ENCODE results near the gene MAML3. TPM values are rescaled to one million over a fixed set of nuclear protein-coding genes. Genes with fewer than 3 reads are reported as not detected.

The MAML3 gene
- total RNA-seq, 1 experiment from 2014 or later = 2.4 TPM

GRCh38 chr4:139845453-139846093, 308.4 kb downstream of the MAML3 start:
- no peak for DNase-seq (ENCODE audit: low read depth, low spot score)
- in situ Hi-C loops (cut with HindIII; ENCODE audit: low pct_unique_long_range_greater_than_20kb, low sequenced_read_pairs) = no loop called here

- in situ Hi-C loops (cut with HindIII; ENCODE audit: low pct_unique_long_range_greater_than_20kb, low sequenced_read_pairs) = no loop called here
- no peak for DNase-seq (ENCODE audit: low read depth, low spot score)
Measured at GRCh38 chr4:139844459-139845036, 309.4 kb downstream of the MAML3 start.

GRCh38 chr4:139844057-139844456, 309.9 kb downstream of the MAML3 start:
- DNase-seq (ENCODE audit: low read depth, low spot score) = no peak
- in situ Hi-C loops (cut with HindIII; ENCODE audit: low pct_unique_long_range_greater_than_20kb, low sequenced_read_pairs) = no loop called here

- DNase-seq (ENCODE audit: low read depth, low spot score) = no peak
- in situ Hi-C loops (cut with HindIII; ENCODE audit: low pct_unique_long_range_greater_than_20kb, low sequenced_read_pairs) = no loop called here
Measured at GRCh38 chr4:139843641-139844040, 310.3 kb downstream of the MAML3 start.

GRCh38 chr4:139841464-139842195, 312.4 kb downstream of the MAML3 start:
- DNase-seq (ENCODE audit: low read depth, low spot score) = no peak
- in situ Hi-C loops (cut with HindIII; ENCODE audit: low pct_unique_long_range_greater_than_20kb, low sequenced_read_pairs) = no loop called here

GRCh38 chr4:139840773-139841172, 313.2 kb downstream of the MAML3 start:
- no peak for DNase-seq (ENCODE audit: low read depth, low spot score)
- in situ Hi-C loops (cut with HindIII; ENCODE audit: low pct_unique_long_range_greater_than_20kb, low sequenced_read_pairs) = no loop called here

GRCh38 chr4:139839403-139840031, 314.5 kb downstream of the MAML3 start:
- in situ Hi-C loops (cut with HindIII; ENCODE audit: low pct_unique_long_range_greater_than_20kb, low sequenced_read_pairs) = no loop called here
- no peak for DNase-seq (ENCODE audit: low read depth, low spot score)

GRCh38 chr4:139838811-139839210, 315.2 kb downstream of the MAML3 start:
- DNase-seq (ENCODE audit: low read depth, low spot score) = no peak

GRCh38 chr4:139834981-139835391, 319.0 kb downstream of the MAML3 start:
- in situ Hi-C loops (cut with HindIII; ENCODE audit: low pct_unique_long_range_greater_than_20kb, low sequenced_read_pairs) = no loop called here

More at GRCh38 chr4:139838811-139839210, 315.2 kb downstream of the MAML3 start:
- in situ Hi-C loops (cut with HindIII; ENCODE audit: low pct_unique_long_range_greater_than_20kb, low sequenced_read_pairs) = no loop called here

GRCh38 chr4:139834226-139834662, 319.7 kb downstream of the MAML3 start:
- no peak for DNase-seq (ENCODE audit: low read depth, low spot score)
- in situ Hi-C loops (cut with HindIII; ENCODE audit: low pct_unique_long_range_greater_than_20kb, low sequenced_read_pairs) = no loop called here

More at GRCh38 chr4:139834981-139835391, 319.0 kb downstream of the MAML3 start:
- peak; percentile 48 for DNase-seq (ENCODE audit: low read depth, low spot score)

- DNase-seq (ENCODE audit: low read depth, low spot score) = no peak
- in situ Hi-C loops (cut with HindIII; ENCODE audit: low pct_unique_long_range_greater_than_20kb, low sequenced_read_pairs) = no loop called here
Measured at GRCh38 chr4:139833151-139833910, 320.7 kb downstream of the MAML3 start.

GRCh38 chr4:139828966-139829664, 324.9 kb downstream of the MAML3 start:
- DNase-seq (ENCODE audit: low read depth, low spot score) = no peak
- in situ Hi-C loops (cut with HindIII; ENCODE audit: low pct_unique_long_range_greater_than_20kb, low sequenced_read_pairs) = no loop called here

GRCh38 chr4:139826426-139826825, 327.6 kb downstream of the MAML3 start:
- in situ Hi-C loops (cut with HindIII; ENCODE audit: low pct_unique_long_range_greater_than_20kb, low sequenced_read_pairs) = no loop called here
- DNase-seq (ENCODE audit: low read depth, low spot score) = no peak

GRCh38 chr4:139825523-139826014, 328.4 kb downstream of the MAML3 start:
- in situ Hi-C loops (cut with HindIII; ENCODE audit: low pct_unique_long_range_greater_than_20kb, low sequenced_read_pairs) = no loop called here
- no peak for DNase-seq (ENCODE audit: low read depth, low spot score)

- in situ Hi-C loops (cut with HindIII; ENCODE audit: low pct_unique_long_range_greater_than_20kb, low sequenced_read_pairs) = no loop called here
- DNase-seq (ENCODE audit: low read depth, low spot score) = no peak
Measured at GRCh38 chr4:139824882-139825522, 329.0 kb downstream of the MAML3 start.

GRCh38 chr4:139823746-139824145, 330.2 kb downstream of the MAML3 start:
- no peak for DNase-seq (ENCODE audit: low read depth, low spot score)
- in situ Hi-C loops (cut with HindIII; ENCODE audit: low pct_unique_long_range_greater_than_20kb, low sequenced_read_pairs) = no loop called here
